Prostate gland (tissue), 2 donors: ENCODE data around the gene BFSP1. TPM values are rescaled to one million over a fixed set of nuclear protein-coding genes. Genes with fewer than 3 reads are reported as not detected.

Experiments used
- DNase-seq: peaks from one replicate; pipeline ENCODE4 v3.0.0-alpha.2; 2019; ENCODE audit warnings: low spot score
- H3K27ac ChIP-seq, 2 donors: fragments of 200-600 bp; sonication (generic); 2 replicates each; pipeline ENCODE4 v1.5.1; 2017 to 2019
- H3K27me3 ChIP-seq: fragments of 200-600 bp; sonication (generic); replicated peaks from 2 replicates; pipeline ENCODE4 v1.5.1; 2019; ENCODE audit not compliant: insufficient read depth
- H3K36me3 ChIP-seq, 2 donors: fragments of 200-600 bp; sonication (generic); 1 replicate in 1 of 2; 2 replicates in 1 of 2; pipeline versions ENCODE4 v1.5.1 to v1.8.1; 2017 to 2019
- H3K4me1 ChIP-seq: fragments of 200-600 bp; sonication (generic); replicated peaks from 2 replicates; pipeline ENCODE4 v1.5.1; 2019
- H3K4me3 ChIP-seq, 2 donors: fragments of 200-600 bp; sonication (generic); 2 replicates each; pipeline ENCODE4 v1.5.1; 2017 to 2019
- H3K9me3 ChIP-seq: fragments of 200-600 bp; sonication (generic); 2 replicates; pipeline ENCODE4 v1.5.1; 2017
- CTCF ChIP-seq, 4 experiments: fragments of 200-600 bp in 2 of 4; fragments of 450-650 bp in 2 of 4; sonication (generic) in 2 of 4; IDR thresholded peaks; 1 replicate in 3 of 4; 2 replicates in 1 of 4; pipeline ENCODE4 v1.5.1; 2016 to 2019; ENCODE audit warnings: antibody characterized with exemption in 4 of 4, mild to moderate bottlenecking in 2 of 4, moderate library complexity in 2 of 4
- POLR2A ChIP-seq: fragments of 450-650 bp; IDR thresholded peaks from one replicate; pipeline ENCODE4 v1.6.1; 2016; ENCODE audit warnings: antibody characterized with exemption, mild to moderate bottlenecking
- POLR2AphosphoS5 ChIP-seq: sonication (generic); formaldehyde crosslinking; IDR thresholded peaks from one replicate; pipeline ENCODE4 v1.6.1; 2017; ENCODE audit warnings: antibody characterized with exemption
- WGBS: methylation state at CpG from one replicate; pipeline ENCODE4 v1.1.5; 2018; 5-methylcytosine and 5-hydroxymethylcytosine counted together
- intact Hi-C: fragments of 100-400 bp; cut with DNase I; formaldehyde crosslinking; loops from one replicate; pipeline ENCODE4 v1.14.2; 2022
- total RNA-seq, 2 donors: library from RNA; depleted of rRNA; stranded (reverse); fragments of >200 nt; gene quantifications; one replicate each; pipeline ENCODE4 v1.1.0, GENCODE V29; 2016

BFSP1 gene
- total RNA-seq, 2 donors from 2014 or later, result 0.27 to 6.9 TPM

DNA sequence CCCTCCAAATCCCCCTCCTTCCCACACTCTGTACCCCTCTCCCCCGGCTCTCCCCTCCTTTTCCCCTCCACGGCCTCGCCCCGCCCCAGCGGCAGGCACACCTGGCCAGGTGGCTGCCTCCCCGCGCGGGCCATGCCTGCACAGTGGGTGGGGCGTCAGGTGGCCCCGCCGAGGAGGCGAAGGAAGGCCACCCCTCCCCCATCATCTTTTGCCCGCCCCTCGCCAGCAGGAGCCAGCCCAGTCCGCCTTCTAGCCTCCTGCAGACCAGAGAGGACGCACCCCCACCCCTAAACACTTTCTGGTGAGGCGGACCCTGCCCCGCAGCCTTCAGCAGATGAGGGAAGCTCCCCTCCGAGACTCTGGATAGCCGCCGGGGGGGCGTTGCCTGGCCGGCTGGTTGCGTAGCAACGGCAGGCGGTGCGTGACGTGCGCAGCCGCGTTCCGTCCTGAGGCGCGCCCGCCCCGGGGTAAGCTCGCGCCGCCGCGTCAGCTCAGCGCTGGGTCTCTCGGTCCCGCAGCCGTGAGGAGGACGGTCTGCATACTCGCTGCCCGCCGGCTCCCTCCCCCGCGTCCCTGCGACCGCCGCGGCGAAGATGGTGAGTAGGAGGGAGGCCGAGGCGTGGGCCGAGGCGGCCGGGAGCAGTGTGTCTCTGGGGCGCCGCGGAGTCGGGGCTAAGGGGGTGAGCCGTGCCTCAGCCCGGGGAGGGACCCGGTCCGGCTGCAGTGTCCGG is 38.6 kb upstream of the BFSP1 start, which contains the start of gene DSTN:
Gene DSTN, plus strand, starts transcription at position 460 of the 731 bp plus-strand sequence. Its CDS starts 134 bp downstream, at position 594.
- intact Hi-C loops, result loop anchor here (5.0 kb wide), 1 partner anchor 43 kb away; no protein-coding TSS in a partner anchor
- WGBS, result under 1% methylated on average over 54 of the region's 70 CpGs
- Histone ChIP-seq H3K27ac (peak within 1 kb of the TSS; percentile 96 to 100), H3K27me3 (no peaks in the 10 kb centered on the region), H3K4me3 (peak within 1 kb of the TSS; percentile 91 to 100), H3K9me3 (no peaks in the 10 kb centered on the region), H3K36me3 (no peaks in the 10 kb centered on the region), H3K4me1 (peaks cover 6% of the 10 kb centered on the region)
- DNase-seq, result peak; percentile 93
- TF ChIP-seq POLR2A (peak; percentile 98), CTCF (IDR thresholded peaks at IDR 0.05) (peak in 1 of 4 experiments; percentile 22), POLR2AphosphoS5 (peak; percentile 91)

GRCh38 chr20:17568972-17569521 is 37.9 kb upstream of the BFSP1 start:
- TF ChIP-seq POLR2A, result peak; percentile 50
- peak in 1 of 4 experiments; percentile 25 for TF ChIP-seq CTCF (IDR thresholded peaks at IDR 0.05)
- peak; percentile 95 for TF ChIP-seq POLR2AphosphoS5
- WGBS, result 2% methylated on average over 38 of the region's 38 CpGs
- peak overlapping the region; percentile 91 to 100 for H3K4me3 ChIP-seq
- intact Hi-C loops, result no loop called here
- no peaks in the 10 kb centered on the region for H3K27me3 ChIP-seq
- H3K4me1 ChIP-seq, result peaks cover 6% of the 10 kb centered on the region
- peak overlapping the region; percentile 96 to 100 for H3K27ac ChIP-seq
- H3K36me3 ChIP-seq, result no peaks in the 10 kb centered on the region
- peak; percentile 90 for DNase-seq
- no peaks in the 10 kb centered on the region for H3K9me3 ChIP-seq

GRCh38 chr20:17568045-17568788 is 37.0 kb upstream of the BFSP1 start:
- Histone ChIP-seq H3K9me3 (no peaks in the 10 kb centered on the region), H3K27ac (peak overlapping the region; percentile 96 to 100), H3K27me3 (no peaks in the 10 kb centered on the region), H3K4me3 (peak overlapping the region; percentile 91 to 100), H3K4me1 (peaks cover 5% of the 10 kb centered on the region), H3K36me3 (no peaks in the 10 kb centered on the region)
- WGBS, result 56% methylated on average over 6 of the region's 6 CpGs
- DNase-seq, result no peak
- TF ChIP-seq CTCF (IDR thresholded peaks at IDR 0.05) (no peak), POLR2A (no peak), POLR2AphosphoS5 (no peak)
- intact Hi-C loops, result no loop called here

DNA sequence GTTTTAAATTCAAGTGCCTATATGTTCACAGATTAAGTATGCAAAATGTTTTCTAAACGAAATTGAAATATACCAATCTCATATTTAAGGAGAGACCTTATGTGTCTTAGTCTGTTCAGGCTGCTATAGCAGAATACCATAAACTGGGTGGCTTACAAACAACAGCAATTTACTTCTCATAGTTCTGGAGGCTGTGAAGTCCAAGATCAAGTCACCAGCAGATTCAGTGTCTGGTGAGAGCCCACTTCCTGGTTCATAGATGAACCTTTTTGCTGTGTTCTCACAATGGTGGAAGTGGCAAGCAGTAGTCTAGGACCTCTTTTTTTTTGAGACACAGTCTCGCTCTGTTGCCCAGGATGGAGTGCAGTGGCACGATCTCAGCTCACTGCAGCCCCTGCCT is 35.2 kb upstream of the BFSP1 start:
- intact Hi-C loops, result no loop called here
- no peak for DNase-seq
- Histone ChIP-seq H3K27ac (no peak overlapping the region), H3K9me3 (no peaks in the 10 kb centered on the region), H3K27me3 (no peaks in the 10 kb centered on the region), H3K4me1 (no peaks in the 10 kb centered on the region), H3K36me3 (no peaks in the 10 kb centered on the region), H3K4me3 (no peak overlapping the region)
- TF ChIP-seq CTCF (IDR thresholded peaks at IDR 0.05), result no peak
- TF ChIP-seq POLR2A, result no peak
- no peak for TF ChIP-seq POLR2AphosphoS5
- WGBS, result 93% methylated on average over 3 of the region's 3 CpGs
